Measurements from ENCODE around the gene PRKCE.

PRKCE gene

DNA sequence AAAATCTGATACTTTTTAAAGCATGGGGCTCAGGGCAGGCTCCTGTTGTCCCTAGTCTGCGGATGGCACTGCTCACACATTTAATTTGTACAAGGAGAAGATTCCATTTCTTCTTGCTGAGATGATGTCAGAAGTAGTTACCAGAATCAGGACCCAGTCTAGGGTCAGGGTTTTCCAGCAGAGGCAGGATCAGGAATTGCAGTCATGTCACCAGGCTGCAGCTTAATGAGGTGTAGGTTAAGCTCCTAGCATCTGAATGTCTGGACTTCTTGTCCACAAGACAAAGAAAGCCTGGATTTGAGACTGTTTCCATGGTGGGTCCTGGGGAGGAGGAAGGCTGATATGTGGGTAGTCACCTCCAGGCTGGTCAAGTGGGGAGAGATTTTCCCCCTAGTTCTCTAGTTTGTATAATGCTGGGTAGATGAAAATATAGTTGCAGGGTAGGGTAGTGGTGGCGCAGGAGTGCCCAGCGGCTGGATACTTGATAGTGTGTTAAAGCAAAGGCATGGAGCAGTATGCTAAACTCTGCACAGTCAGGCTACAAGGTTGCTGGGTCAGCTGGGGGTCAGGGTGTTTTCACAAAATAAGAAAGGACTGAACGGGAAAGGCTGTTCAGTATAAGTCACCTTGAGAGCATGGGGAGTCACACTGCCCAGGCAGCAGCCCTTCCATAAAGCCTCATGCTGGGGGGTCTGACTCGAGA is 148.4 kb downstream of the PRKCE start:
- TF ChIP-seq, protein P1, sequence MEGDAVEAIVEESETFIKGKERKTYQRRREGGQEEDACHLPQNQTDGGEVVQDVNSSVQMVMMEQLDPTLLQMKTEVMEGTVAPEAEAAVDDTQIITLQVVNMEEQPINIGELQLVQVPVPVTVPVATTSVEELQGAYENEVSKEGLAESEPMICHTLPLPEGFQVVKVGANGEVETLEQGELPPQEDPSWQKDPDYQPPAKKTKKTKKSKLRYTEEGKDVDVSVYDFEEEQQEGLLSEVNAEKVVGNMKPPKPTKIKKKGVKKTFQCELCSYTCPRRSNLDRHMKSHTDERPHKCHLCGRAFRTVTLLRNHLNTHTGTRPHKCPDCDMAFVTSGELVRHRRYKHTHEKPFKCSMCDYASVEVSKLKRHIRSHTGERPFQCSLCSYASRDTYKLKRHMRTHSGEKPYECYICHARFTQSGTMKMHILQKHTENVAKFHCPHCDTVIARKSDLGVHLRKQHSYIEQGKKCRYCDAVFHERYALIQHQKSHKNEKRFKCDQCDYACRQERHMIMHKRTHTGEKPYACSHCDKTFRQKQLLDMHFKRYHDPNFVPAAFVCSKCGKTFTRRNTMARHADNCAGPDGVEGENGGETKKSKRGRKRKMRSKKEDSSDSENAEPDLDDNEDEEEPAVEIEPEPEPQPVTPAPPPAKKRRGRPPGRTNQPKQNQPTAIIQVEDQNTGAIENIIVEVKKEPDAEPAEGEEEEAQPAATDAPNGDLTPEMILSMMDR (IDR thresholded peaks at IDR 0.05; ENCODE audit: low read depth, low read length) = no peak
- DNase-seq (ENCODE audit: extremely low read depth, low read depth) = no peak

GRCh38 chr2:45802499-45803138 is 151.1 kb downstream of the PRKCE start:
- DNase-seq (ENCODE audit: extremely low read depth, low read depth) = no peak
- TF ChIP-seq, protein P1 (IDR thresholded peaks at IDR 0.05; ENCODE audit: low read depth, low read length) = no peak

DNA sequence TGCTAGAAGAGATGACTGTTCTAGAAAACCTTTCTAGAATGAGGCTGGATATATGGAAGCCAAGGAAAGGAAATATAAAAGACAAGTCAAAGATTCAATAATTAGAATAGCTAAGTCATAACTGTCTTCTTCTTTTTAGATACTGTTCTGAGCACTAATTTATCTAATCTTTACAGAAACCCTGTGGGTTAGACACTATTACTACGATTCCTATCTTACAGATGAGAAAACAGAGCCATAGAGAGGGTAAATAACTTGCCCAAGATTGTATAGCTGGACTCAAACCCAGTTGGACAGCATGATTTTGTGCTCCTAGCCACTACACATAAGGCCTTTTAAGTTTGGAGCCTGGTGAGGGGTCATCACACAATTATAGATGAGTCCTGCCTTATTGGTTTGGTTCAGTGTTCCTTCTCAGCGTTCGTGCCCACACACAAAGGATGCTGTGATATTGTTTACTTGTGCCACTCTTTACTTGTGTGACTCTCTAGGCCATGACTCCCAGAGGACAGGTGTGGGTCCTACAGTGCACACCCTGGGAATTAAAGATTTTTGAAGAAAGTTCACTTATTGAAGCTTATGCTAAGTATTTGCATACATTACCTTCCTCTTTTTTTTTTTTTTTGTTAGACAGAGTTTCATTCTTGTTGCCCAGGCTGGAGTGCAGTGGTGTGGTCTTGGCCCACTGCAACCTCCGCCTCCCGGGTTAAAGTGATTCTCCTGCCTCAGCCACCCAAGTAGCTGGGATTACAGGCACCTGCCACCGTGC is 153.7 kb downstream of the PRKCE start:
- TF ChIP-seq, protein P1 (IDR thresholded peaks at IDR 0.05; ENCODE audit: low read depth, low read length) = no peak
- no peak for DNase-seq (ENCODE audit: extremely low read depth, low read depth)

DNA sequence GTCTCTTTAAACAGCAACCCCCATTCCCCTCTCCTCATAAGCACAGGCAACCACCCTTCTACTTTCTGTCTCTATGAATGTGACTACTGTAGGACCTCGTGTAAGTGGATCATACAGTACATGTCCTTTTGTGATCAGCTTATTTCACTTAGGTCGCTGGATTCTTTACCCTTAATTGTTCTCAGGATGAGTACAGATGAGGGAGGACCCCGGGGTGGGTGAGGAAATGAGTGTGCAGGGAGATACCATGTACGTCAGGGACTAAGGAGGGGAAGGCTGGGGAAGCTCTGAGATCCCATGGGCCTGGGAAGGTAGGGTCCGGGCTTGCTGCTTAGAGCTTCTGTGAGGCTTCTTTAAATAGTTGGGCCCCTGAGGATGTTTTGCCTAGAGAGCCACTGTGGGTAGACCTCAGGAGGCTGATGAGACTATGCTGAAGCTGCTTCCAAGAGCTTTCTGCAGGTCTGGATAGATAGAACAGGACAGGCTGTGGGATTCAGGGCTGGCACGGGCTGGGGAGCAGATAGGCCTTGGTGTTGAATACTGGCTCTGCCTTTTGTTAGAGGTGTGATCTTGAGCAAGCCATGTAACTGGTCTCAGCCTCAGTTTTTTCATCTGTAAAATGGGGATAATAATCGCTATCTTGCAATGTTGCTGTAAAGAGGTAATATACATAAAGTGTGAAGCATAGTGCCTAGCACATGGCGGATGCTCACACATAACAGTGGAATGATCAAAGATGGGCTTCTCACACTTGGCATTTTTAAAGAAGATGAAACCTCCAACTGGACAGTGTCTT is 155.3 kb downstream of the PRKCE start:
- DNase-seq (ENCODE audit: extremely low read depth, low read depth) = no peak
- TF ChIP-seq, protein P1 (IDR thresholded peaks at IDR 0.05; ENCODE audit: low read depth, low read length) = no peak

GRCh38 chr2:45808294-45808800 is 156.9 kb downstream of the PRKCE start:
- TF ChIP-seq, protein P1 (IDR thresholded peaks at IDR 0.05; ENCODE audit: low read depth, low read length) = no peak
- DNase-seq (ENCODE audit: extremely low read depth, low read depth) = no peak

DNA sequence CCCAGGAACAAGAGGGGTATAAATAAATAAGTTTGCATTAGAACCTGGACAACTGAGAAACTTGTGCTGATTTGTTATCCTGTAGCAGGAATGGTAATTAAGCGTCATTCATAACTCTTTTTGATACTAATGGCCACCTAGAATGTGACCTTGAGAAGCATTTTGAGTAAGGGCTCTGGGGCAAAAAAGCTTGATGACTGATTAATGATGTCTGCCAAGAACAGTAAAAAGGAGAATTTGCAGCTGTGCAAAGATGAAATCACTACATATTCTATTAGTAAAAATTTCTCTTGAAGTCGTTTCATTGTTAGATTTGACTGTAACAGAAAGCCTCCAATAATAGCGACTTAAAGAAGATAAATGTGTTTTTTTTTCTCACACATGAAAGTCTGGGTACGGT is 157.7 kb downstream of the PRKCE start:
- TF ChIP-seq, protein P1 (IDR thresholded peaks at IDR 0.05; ENCODE audit: low read depth, low read length) = no peak
- DNase-seq (ENCODE audit: extremely low read depth, low read depth) = no peak

All from AG09319 (cell line).